Measurements from ENCODE around the gene CFAP46.
A peak's percentile ranks its signal among the peaks of the same experiment; 100 is the strongest.

Gene CFAP46

GRCh38 chr10:132987671-132988571 lies 45.6 kb upstream of the CFAP46 start:
- peak; percentile 88 for DNase-seq (ENCODE audit: low read depth)
- TF ChIP-seq CTCF (conservative IDR thresholded peaks at IDR 0.05; ENCODE audit: control insufficient read depth, insufficient read depth, low read depth, low read length): no peak
- no peak overlapping the region for H3K4me3 ChIP-seq (ENCODE audit: control insufficient read depth, low read depth, low read length)

GRCh38 chr10:132986978-132987377 lies 44.6 kb upstream of the CFAP46 start:
- DNase-seq (ENCODE audit: low read depth): no peak
- no peak overlapping the region for H3K4me3 ChIP-seq (ENCODE audit: control insufficient read depth, low read depth, low read length)
- no peak for TF ChIP-seq CTCF (conservative IDR thresholded peaks at IDR 0.05; ENCODE audit: control insufficient read depth, insufficient read depth, low read depth, low read length)

- no peak for TF ChIP-seq CTCF (conservative IDR thresholded peaks at IDR 0.05; ENCODE audit: control insufficient read depth, insufficient read depth, low read depth, low read length)
- DNase-seq (ENCODE audit: low read depth): no peak
- H3K4me3 ChIP-seq (ENCODE audit: control insufficient read depth, low read depth, low read length): no peak overlapping the region
Observed at GRCh38 chr10:132986576-132986975, 44.2 kb upstream of the CFAP46 start.

- no peak for TF ChIP-seq CTCF (conservative IDR thresholded peaks at IDR 0.05; ENCODE audit: control insufficient read depth, insufficient read depth, low read depth, low read length)
Observed at GRCh38 chr10:132986076-132986475, 43.7 kb upstream of the CFAP46 start.

GRCh38 chr10:132985546-132985900 lies 43.2 kb upstream of the CFAP46 start:
- no peak for TF ChIP-seq CTCF (conservative IDR thresholded peaks at IDR 0.05; ENCODE audit: control insufficient read depth, insufficient read depth, low read depth, low read length)
- H3K4me3 ChIP-seq (ENCODE audit: control insufficient read depth, low read depth, low read length): no peak overlapping the region
- no peak for DNase-seq (ENCODE audit: low read depth)

More at GRCh38 chr10:132986076-132986475, 43.7 kb upstream of the CFAP46 start:
- no peak overlapping the region for H3K4me3 ChIP-seq (ENCODE audit: control insufficient read depth, low read depth, low read length)
- DNase-seq (ENCODE audit: low read depth): no peak

- no peak for DNase-seq (ENCODE audit: low read depth)
- no peak for TF ChIP-seq CTCF (conservative IDR thresholded peaks at IDR 0.05; ENCODE audit: control insufficient read depth, insufficient read depth, low read depth, low read length)
- H3K4me3 ChIP-seq (ENCODE audit: control insufficient read depth, low read depth, low read length): no peak overlapping the region
Observed at GRCh38 chr10:132984801-132985545, 42.6 kb upstream of the CFAP46 start.
